SK-N-SH (cell line): Measurements from ENCODE around the gene UBR2.

Experiments used
- CHD2 ChIP-seq: fragments of 150-350 bp; IDR thresholded peaks from 2 replicates; pipeline ENCODE4 v1.6.1; 2018; ENCODE audit warnings: low read length; ENCODE audit not compliant: partially characterized antibody
- EP300 ChIP-seq, 2 experiments: IDR thresholded peaks; 2 replicates each; pipeline versions ENCODE4 v1.4.0 to v1.6.1; 2012; ENCODE audit warnings: borderline replicate concordance in 1 of 2, low read depth in 1 of 2, low read length in 1 of 2
- EZH2phosphoT487 ChIP-seq: fragments of 200-600 bp; sonication (generic); IDR thresholded peaks from 2 replicates; pipeline ENCODE4 v1.6.1; 2017; ENCODE audit warnings: low read depth, mixed run types, mild to moderate bottlenecking, antibody characterized with exemption, moderate library complexity, borderline replicate concordance
- FOSL2 ChIP-seq: IDR thresholded peaks from 2 replicates; pipeline ENCODE4 v1.4.0; 2012; ENCODE audit warnings: low read depth, mild to moderate bottlenecking, moderate library complexity, borderline replicate concordance
- FOXM1 ChIP-seq: IDR thresholded peaks from 2 replicates; pipeline ENCODE4 v1.4.0; 2012; ENCODE audit warnings: low read depth, mild to moderate bottlenecking
- PBX3 ChIP-seq: IDR thresholded peaks from 2 replicates; pipeline ENCODE4; 2012
- POLR2AphosphoS5 ChIP-seq: IDR thresholded peaks from 2 replicates; pipeline ENCODE4 v1.6.1; 2012; ENCODE audit warnings: low read depth, low read length
- RAD21 ChIP-seq: IDR thresholded peaks from 2 replicates; pipeline ENCODE4 v1.6.1; 2012; ENCODE audit warnings: mild to moderate bottlenecking, low read length
- REST ChIP-seq: IDR thresholded peaks from 2 replicates; pipeline ENCODE4 v1.6.1; 2012; ENCODE audit warnings: mild to moderate bottlenecking, low read depth, low read length, moderate library complexity
- RFX5 ChIP-seq: IDR thresholded peaks from 2 replicates; pipeline ENCODE4 v1.6.1; 2012; ENCODE audit warnings: mild to moderate bottlenecking, improper control_type of control experiment, low read length
- SIN3A ChIP-seq: IDR thresholded peaks from 2 replicates; pipeline ENCODE4 v1.6.1; 2012; ENCODE audit warnings: low read depth, mild to moderate bottlenecking, low read length, moderate library complexity, borderline replicate concordance
- TAF1 ChIP-seq: IDR thresholded peaks from 2 replicates; pipeline ENCODE4 v1.6.1; 2012; ENCODE audit warnings: low read depth, mild to moderate bottlenecking, low read length, moderate library complexity, borderline replicate concordance
- YY1 ChIP-seq: IDR thresholded peaks from 2 replicates; pipeline ENCODE4 v1.4.0; 2012; ENCODE audit warnings: low read depth, mild to moderate bottlenecking
- TF ChIP-seq, protein P1 (sequence below): fragments of 200-600 bp; sonication (generic); IDR thresholded peaks from 2 replicates; pipeline ENCODE4 v1.6.1; 2017; ENCODE audit warnings: antibody characterized with exemption, mild to moderate bottlenecking, moderate library complexity

GRCh38 chr6:42690872-42691271 lies 127.0 kb downstream of the UBR2 start:
- no peak for TF ChIP-seq SIN3A
- no peak for TF ChIP-seq YY1
- TF ChIP-seq TAF1 = no peak
- TF ChIP-seq POLR2AphosphoS5 = no peak
- no peak for TF ChIP-seq RAD21
- TF ChIP-seq RFX5 = no peak
- no peak for TF ChIP-seq FOXM1
- TF ChIP-seq, protein P1, sequence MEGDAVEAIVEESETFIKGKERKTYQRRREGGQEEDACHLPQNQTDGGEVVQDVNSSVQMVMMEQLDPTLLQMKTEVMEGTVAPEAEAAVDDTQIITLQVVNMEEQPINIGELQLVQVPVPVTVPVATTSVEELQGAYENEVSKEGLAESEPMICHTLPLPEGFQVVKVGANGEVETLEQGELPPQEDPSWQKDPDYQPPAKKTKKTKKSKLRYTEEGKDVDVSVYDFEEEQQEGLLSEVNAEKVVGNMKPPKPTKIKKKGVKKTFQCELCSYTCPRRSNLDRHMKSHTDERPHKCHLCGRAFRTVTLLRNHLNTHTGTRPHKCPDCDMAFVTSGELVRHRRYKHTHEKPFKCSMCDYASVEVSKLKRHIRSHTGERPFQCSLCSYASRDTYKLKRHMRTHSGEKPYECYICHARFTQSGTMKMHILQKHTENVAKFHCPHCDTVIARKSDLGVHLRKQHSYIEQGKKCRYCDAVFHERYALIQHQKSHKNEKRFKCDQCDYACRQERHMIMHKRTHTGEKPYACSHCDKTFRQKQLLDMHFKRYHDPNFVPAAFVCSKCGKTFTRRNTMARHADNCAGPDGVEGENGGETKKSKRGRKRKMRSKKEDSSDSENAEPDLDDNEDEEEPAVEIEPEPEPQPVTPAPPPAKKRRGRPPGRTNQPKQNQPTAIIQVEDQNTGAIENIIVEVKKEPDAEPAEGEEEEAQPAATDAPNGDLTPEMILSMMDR = no peak
- no peak for TF ChIP-seq EP300 (IDR thresholded peaks at IDR 0.05; ENCODE audit: borderline replicate concordance in 1 of 2, low read depth in 1 of 2, low read length in 1 of 2)
- no peak for TF ChIP-seq REST
- TF ChIP-seq EZH2phosphoT487 = no peak
- no peak for TF ChIP-seq PBX3
- TF ChIP-seq FOSL2 = no peak
- no peak for TF ChIP-seq CHD2
